HepG2 (cell line): ENCODE results near the gene TMEM45A. TPM values are rescaled to one million over a fixed set of nuclear protein-coding genes. Genes with fewer than 3 reads are reported as not detected.
A peak's percentile ranks its signal among the peaks of the same experiment; 100 is the strongest.

ENCODE experiments used
- CBX2 ChIP-seq, 2 experiments: fragments of 200-600 bp in 1 of 2; sonication (generic); formaldehyde crosslinking in 1 of 2; IDR thresholded peaks; 2 replicates each; pipeline versions ENCODE4 v1.7.0 to v1.8.1; 2018 to 2022; ENCODE audit warnings: low read depth in 2 of 2, low read length in 1 of 2, mild to moderate bottlenecking in 1 of 2, missing genetic modification reagents in 1 of 2
- DNMT3B ChIP-seq: conservative IDR thresholded peaks from 2 replicates; pipeline ENCODE4 v1.6.1; 2016; ENCODE audit warnings: missing biosample characterization, control low read depth
- DPF2 ChIP-seq: sonication (generic); formaldehyde crosslinking; IDR thresholded peaks from 2 replicates; pipeline ENCODE4 v1.4.0; 2020; ENCODE audit warnings: mild to moderate bottlenecking, low read depth, missing genetic modification reagents, borderline replicate concordance
- FOXK1 ChIP-seq: sonication (generic); formaldehyde crosslinking; IDR thresholded peaks from 2 replicates; pipeline ENCODE4 v1.4.0; 2020; ENCODE audit warnings: low read depth, missing genetic modification reagents, borderline replicate concordance
- IRF1 ChIP-seq: sonication (generic); formaldehyde crosslinking; IDR thresholded peaks from 2 replicates; pipeline ENCODE4 v1.4.0; 2020; ENCODE audit warnings: low read depth, mild to moderate bottlenecking, missing genetic modification reagents
- MTA1 ChIP-seq: sonication (generic); formaldehyde crosslinking; IDR thresholded peaks from 2 replicates; pipeline ENCODE4 v1.4.0; 2020; ENCODE audit warnings: missing genetic modification reagents, mild to moderate bottlenecking, borderline replicate concordance
- MXD1 ChIP-seq: sonication (generic); formaldehyde crosslinking; IDR thresholded peaks from 2 replicates; pipeline ENCODE4 v1.4.0; 2020; ENCODE audit warnings: mild to moderate bottlenecking, missing genetic modification reagents
- MYC ChIP-seq: sonication (generic); formaldehyde crosslinking; IDR thresholded peaks from 2 replicates; pipeline ENCODE4 v1.9.0; 2021; ENCODE audit warnings: missing genetic modification reagents, borderline replicate concordance
- NFKB2 ChIP-seq: sonication (generic); formaldehyde crosslinking; IDR thresholded peaks from 2 replicates; pipeline ENCODE4 v1.4.0; 2020; ENCODE audit warnings: missing genetic modification reagents, borderline replicate concordance
- POLR2AphosphoS5 ChIP-seq: IDR thresholded peaks from 2 replicates; pipeline ENCODE4 v1.6.1; 2012; ENCODE audit warnings: low read depth, low read length
- PRPF4 ChIP-seq: fragments of 200-400 bp; formaldehyde crosslinking; IDR thresholded peaks from 2 replicates; pipeline ENCODE4 v1.6.1; 2016; ENCODE audit warnings: low read length, low read depth; ENCODE audit not compliant: poor library complexity, severe bottlenecking
- RARG ChIP-seq: sonication (generic); formaldehyde crosslinking; IDR thresholded peaks from 2 replicates; pipeline ENCODE4 v1.4.0; 2020; ENCODE audit warnings: low read depth, mild to moderate bottlenecking, missing genetic modification reagents
- REXO4 ChIP-seq: sonication (generic); formaldehyde crosslinking; IDR thresholded peaks from 2 replicates; pipeline ENCODE4 v1.8.0; 2022; ENCODE audit warnings: missing genetic modification reagents, mild to moderate bottlenecking, borderline replicate concordance
- SMAD1 ChIP-seq: sonication (generic); formaldehyde crosslinking; IDR thresholded peaks from 2 replicates; pipeline ENCODE4 v1.4.0; 2020; ENCODE audit warnings: missing genetic modification reagents, low read depth, mild to moderate bottlenecking, borderline replicate concordance
- SOX13 ChIP-seq, 3 experiments: fragments of 450-650 bp in 1 of 3; sonication (generic) in 1 of 3; formaldehyde crosslinking in 1 of 3; IDR thresholded peaks in 2 of 3; conservative IDR thresholded peaks in 1 of 3; 2 replicates each; pipeline versions ENCODE4 v1.5.0 to v1.6.1; 2016 to 2020; ENCODE audit warnings: antibody characterized with exemption in 1 of 3, mild to moderate bottlenecking in 1 of 3, missing compliant biosample characterization in 1 of 3, missing genetic modification reagents in 1 of 3, moderate library complexity in 1 of 3
- ZNF12 ChIP-seq: sonication (generic); formaldehyde crosslinking; IDR thresholded peaks from 2 replicates; pipeline ENCODE4 v1.5.0; 2020; ENCODE audit warnings: missing genetic modification reagents
- ZNF296 ChIP-seq: sonication (generic); formaldehyde crosslinking; conservative IDR thresholded peaks from 2 replicates; pipeline ENCODE4 v1.5.0; 2020; ENCODE audit warnings: mild to moderate bottlenecking, missing genetic modification reagents
- ZNF382 ChIP-seq: sonication (generic); formaldehyde crosslinking; IDR thresholded peaks from 2 replicates; pipeline ENCODE4 v1.5.0; 2020; ENCODE audit warnings: missing genetic modification reagents, mild to moderate bottlenecking, borderline replicate concordance
- ZNF432 ChIP-seq: sonication (generic); formaldehyde crosslinking; IDR thresholded peaks from 2 replicates; pipeline ENCODE4 v1.5.0; 2020; ENCODE audit warnings: missing genetic modification reagents, mild to moderate bottlenecking, borderline replicate concordance
- ZNF546 ChIP-seq: sonication (generic); formaldehyde crosslinking; conservative IDR thresholded peaks from 2 replicates; pipeline ENCODE4 v1.8.1; 2023; ENCODE audit warnings: mild to moderate bottlenecking, missing genetic modification reagents
- ZNF552 ChIP-seq: sonication (generic); formaldehyde crosslinking; IDR thresholded peaks from 2 replicates; pipeline ENCODE4 v1.9.0; 2022; ENCODE audit warnings: missing genetic modification reagents, mild to moderate bottlenecking, borderline replicate concordance
- ZNF644 ChIP-seq: IDR thresholded peaks from 2 replicates; pipeline ENCODE4 v1.6.1; 2016; ENCODE audit warnings: low read depth
- ZNF878 ChIP-seq: sonication (generic); formaldehyde crosslinking; IDR thresholded peaks from 2 replicates; pipeline ENCODE4 v1.8.1; 2023; ENCODE audit warnings: mild to moderate bottlenecking, missing genetic modification reagents, moderate library complexity
- polyA plus RNA-seq, 8 experiments: library from polyadenylated mRNA; depleted of rRNA in 3 of 8; stranded (reverse) in 7 of 8; unstranded in 1 of 8; fragments of >200 nt; fragmentation: Illumina TruSeq in 4 of 8; extraction: Trizol in 4 of 8; gene quantifications; 2 replicates each; pipeline versions ENCODE4 v1.2.1 to v1.2.3, GENCODE V29; 2011 to 2016; ENCODE audit warnings: low read depth in 4 of 8, missing spikeins in 1 of 8, mixed read lengths in 1 of 8; ENCODE audit not compliant: insufficient read depth in 1 of 8
- total RNA-seq, 5 experiments: library from RNA; depleted of rRNA; stranded (reverse); fragments of >200 nt; fragmentation: Illumina TruSeq; extraction: Trizol; gene quantifications; 2 replicates each; pipeline ENCODE4 v1.2.3, GENCODE V29; 2016; ENCODE audit warnings: low read depth in 1 of 5
- TF ChIP-seq, protein P1 (sequence below): sonication (generic); formaldehyde crosslinking; conservative IDR thresholded peaks from 2 replicates; pipeline ENCODE4 v1.4.0; 2020; ENCODE audit warnings: missing genetic modification reagents

TMEM45A gene
- total and polyA plus RNA-seq, 2 of the 13 experiments (the other 11 are each of a cell fraction or from before 2014, with no cell fraction given): 14.8 to 38.5 TPM

GRCh38 chr3:100492059-100493006 is at the start of gene TMEM45A (continued):
- TF ChIP-seq ZNF552 (CRISPR knock-in tag): 0 out of 2 replicates have a peak, but pooled peaks have one; percentile 75
- peak; percentile 75; the same call in 1 of the 2 replicates for TF ChIP-seq SMAD1 (CRISPR knock-in tag)
- no peak for TF ChIP-seq ZNF432 (CRISPR knock-in tag)
- no peak for TF ChIP-seq SOX13 (IDR thresholded peaks at IDR 0.05)
- TF ChIP-seq SOX13 (CRISPR knock-in tag; conservative IDR thresholded peaks at IDR 0.05 in 1 of 2, IDR thresholded peaks at IDR 0.05 in 1 of 2): 0 out of 4 replicates have a peak, but pooled peaks of 1 of the 2 experiments have one; percentile 29
- TF ChIP-seq POLR2AphosphoS5: peak; percentile 66
- TF ChIP-seq ZNF382 (CRISPR knock-in tag): no peak
- peak; percentile 84; the same call in 1 of the 2 replicates for TF ChIP-seq MYC (CRISPR knock-in tag)
- no peak for TF ChIP-seq PRPF4
- no peak for TF ChIP-seq DPF2 (CRISPR knock-in tag)
- TF ChIP-seq MXD1 (CRISPR knock-in tag): peak; percentile 79
- no peak for TF ChIP-seq DNMT3B (CRISPR knock-in tag)
- TF ChIP-seq, protein P1, sequence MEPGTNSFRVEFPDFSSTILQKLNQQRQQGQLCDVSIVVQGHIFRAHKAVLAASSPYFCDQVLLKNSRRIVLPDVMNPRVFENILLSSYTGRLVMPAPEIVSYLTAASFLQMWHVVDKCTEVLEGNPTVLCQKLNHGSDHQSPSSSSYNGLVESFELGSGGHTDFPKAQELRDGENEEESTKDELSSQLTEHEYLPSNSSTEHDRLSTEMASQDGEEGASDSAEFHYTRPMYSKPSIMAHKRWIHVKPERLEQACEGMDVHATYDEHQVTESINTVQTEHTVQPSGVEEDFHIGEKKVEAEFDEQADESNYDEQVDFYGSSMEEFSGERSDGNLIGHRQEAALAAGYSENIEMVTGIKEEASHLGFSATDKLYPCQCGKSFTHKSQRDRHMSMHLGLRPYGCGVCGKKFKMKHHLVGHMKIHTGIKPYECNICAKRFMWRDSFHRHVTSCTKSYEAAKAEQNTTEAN (CRISPR knock-in tag): 0 out of 2 replicates have a peak, but pooled peaks have one; percentile 70
- TF ChIP-seq RARG (CRISPR knock-in tag): no peak
- no peak for TF ChIP-seq CBX2 (IDR thresholded peaks at IDR 0.05; ENCODE audit: low read depth, low read length)
- TF ChIP-seq CBX2 (CRISPR knock-in tag; IDR thresholded peaks at IDR 0.05; ENCODE audit: low read depth): no peak
- TF ChIP-seq ZNF12 (CRISPR knock-in tag): no peak
- no peak for TF ChIP-seq ZNF644 (CRISPR knock-in tag)
- TF ChIP-seq ZNF878 (CRISPR knock-in tag): peak; percentile 74; the same call in 1 of the 2 replicates
- TF ChIP-seq ZNF296 (CRISPR knock-in tag): no peak
- TF ChIP-seq FOXK1 (CRISPR knock-in tag): peak; percentile 40; the same call in 1 of the 2 replicates
- peak; percentile 95 for TF ChIP-seq NFKB2
- TF ChIP-seq IRF1 (CRISPR knock-in tag): 0 out of 2 replicates have a peak, but pooled peaks have one; percentile 33
- no peak for TF ChIP-seq ZNF546 (CRISPR knock-in tag)
- TF ChIP-seq MTA1: peak; percentile 80; the same call in 1 of the 2 replicates
- TF ChIP-seq REXO4 (CRISPR knock-in tag): no peak
